H1 (cell line): ENCODE results near the gene PCDHGA2.

Experiments used
- POLR2AphosphoS5 ChIP-seq: IDR thresholded peaks from 2 replicates; pipeline ENCODE4 v1.6.1; 2011; ENCODE audit warnings: low read depth, low read length
- SAP30 ChIP-seq: fragments of 300-600 bp; sonication (generic); IDR thresholded peaks from 2 replicates; pipeline ENCODE4 v1.7.1; 2012; ENCODE audit warnings: low read length, moderate library complexity, mild to moderate bottlenecking, inconsistent platforms; ENCODE audit not compliant: insufficient read depth, insufficient replicate concordance

DNA sequence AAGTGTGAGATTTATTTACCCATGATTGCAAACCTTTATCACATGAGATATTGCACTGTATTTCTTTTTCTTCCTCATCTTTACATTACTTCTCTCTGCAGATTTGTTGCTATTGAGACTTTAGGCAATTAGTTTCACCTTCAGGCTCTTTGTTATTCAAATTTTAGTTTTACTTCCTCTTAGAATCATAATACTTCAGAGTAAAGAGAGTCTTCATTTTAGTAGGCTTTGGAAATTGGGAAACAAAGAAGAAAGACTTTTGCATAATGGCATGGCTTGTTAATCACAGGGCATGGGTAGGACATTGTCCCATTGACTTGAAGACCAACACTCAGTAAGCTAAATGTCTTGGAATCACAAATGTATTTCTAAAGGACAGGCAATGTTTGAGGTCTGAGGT lies 24.2 kb downstream of the PCDHGA2 start:
- TF ChIP-seq SAP30 (no peak), POLR2AphosphoS5 (no peak)
